HepG2 (cell line): Measurements from ENCODE around the gene NUTF2. TPM values are rescaled to one million over a fixed set of nuclear protein-coding genes. Genes with fewer than 3 reads are reported as not detected.

Experiments
- CBX2 ChIP-seq, 2 experiments: fragments of 200-600 bp in 1 of 2; sonication (generic); formaldehyde crosslinking in 1 of 2; IDR thresholded peaks; 2 replicates each; pipeline versions ENCODE4 v1.7.0 to v1.8.1; 2018 to 2022; ENCODE audit warnings: low read depth in 2 of 2, low read length in 1 of 2, mild to moderate bottlenecking in 1 of 2, missing genetic modification reagents in 1 of 2
- CENPX ChIP-seq: sonication (generic); formaldehyde crosslinking; IDR thresholded peaks from 2 replicates; pipeline ENCODE4 v1.9.0; 2021; ENCODE audit warnings: mild to moderate bottlenecking, missing genetic modification reagents, moderate library complexity
- ETV6 ChIP-seq: sonication (generic); formaldehyde crosslinking; conservative IDR thresholded peaks from 2 replicates; pipeline ENCODE4 v1.4.0; 2020; ENCODE audit warnings: missing genetic modification reagents
- IKZF5 ChIP-seq: IDR thresholded peaks from 2 replicates; pipeline ENCODE4 v1.6.1; 2018; ENCODE audit warnings: missing genetic modification reagents, mild to moderate bottlenecking, missing compliant biosample characterization
- KDM5B ChIP-seq: sonication (generic); formaldehyde crosslinking; IDR thresholded peaks from 2 replicates; pipeline ENCODE4 v1.4.0; 2020; ENCODE audit warnings: missing genetic modification reagents, mild to moderate bottlenecking, borderline replicate concordance
- KLF13 ChIP-seq: sonication (generic); formaldehyde crosslinking; IDR thresholded peaks from 2 replicates; pipeline ENCODE4 v1.4.0; 2020; ENCODE audit warnings: mild to moderate bottlenecking, missing genetic modification reagents
- MTERF4 ChIP-seq: sonication (generic); formaldehyde crosslinking; IDR thresholded peaks from 2 replicates; pipeline ENCODE4 v1.8.0; 2023; ENCODE audit warnings: mild to moderate bottlenecking, missing genetic modification reagents
- POGZ ChIP-seq: sonication (generic); formaldehyde crosslinking; IDR thresholded peaks from 2 replicates; pipeline ENCODE4 v1.4.0; 2020; ENCODE audit warnings: mild to moderate bottlenecking, missing genetic modification reagents
- REL ChIP-seq: sonication (generic); formaldehyde crosslinking; conservative IDR thresholded peaks from 2 replicates; pipeline ENCODE4 v1.8.0; 2022; ENCODE audit warnings: mild to moderate bottlenecking, missing genetic modification reagents, moderate library complexity
- SALL1 ChIP-seq: sonication (generic); formaldehyde crosslinking; IDR thresholded peaks from 2 replicates; pipeline ENCODE4 v1.8.0; 2022; ENCODE audit warnings: mild to moderate bottlenecking, missing genetic modification reagents
- XRCC5 ChIP-seq: fragments of 200-400 bp; formaldehyde crosslinking; optimal IDR thresholded peaks from 2 replicates; pipeline ENCODE3; 2017; ENCODE audit warnings: mild to moderate bottlenecking, low read length
- ZBTB2 ChIP-seq: sonication (generic); formaldehyde crosslinking; IDR thresholded peaks from 2 replicates; pipeline ENCODE4 v1.8.0; 2022; ENCODE audit warnings: low read depth, missing genetic modification reagents
- ZC3H4 ChIP-seq: sonication (generic); formaldehyde crosslinking; IDR thresholded peaks from 2 replicates; pipeline ENCODE4 v1.4.0; 2020; ENCODE audit warnings: missing genetic modification reagents, borderline replicate concordance
- ZNF256 ChIP-seq: sonication (generic); formaldehyde crosslinking; conservative IDR thresholded peaks from 2 replicates; pipeline ENCODE4 v1.4.0; 2020; ENCODE audit warnings: missing genetic modification reagents
- ZNF263 ChIP-seq: sonication (generic); formaldehyde crosslinking; IDR thresholded peaks from 2 replicates; pipeline ENCODE4 v1.4.0; 2020; ENCODE audit warnings: missing genetic modification reagents
- ZNF282 ChIP-seq: fragments of 450-650 bp; IDR thresholded peaks from 2 replicates; pipeline ENCODE4 v1.6.1; 2018; ENCODE audit not compliant: partially characterized antibody
- ZNF501 ChIP-seq: sonication (generic); formaldehyde crosslinking; IDR thresholded peaks from 2 replicates; pipeline ENCODE4 v1.5.1; 2020; ENCODE audit warnings: mild to moderate bottlenecking, moderate library complexity, missing genetic modification reagents
- ZNF558 ChIP-seq: sonication (generic); formaldehyde crosslinking; IDR thresholded peaks from 2 replicates; pipeline ENCODE4 v1.9.0; 2022; ENCODE audit warnings: mild to moderate bottlenecking, missing genetic modification reagents, borderline replicate concordance
- ZNF569 ChIP-seq: sonication (generic); formaldehyde crosslinking; IDR thresholded peaks from 2 replicates; pipeline ENCODE4 v1.5.0; 2020; ENCODE audit warnings: mild to moderate bottlenecking, missing genetic modification reagents, moderate library complexity, borderline replicate concordance
- ZNF597 ChIP-seq: sonication (generic); formaldehyde crosslinking; IDR thresholded peaks from 2 replicates; pipeline ENCODE4 v1.5.0; 2020; ENCODE audit warnings: missing genetic modification reagents
- ZNF615 ChIP-seq: sonication (generic); formaldehyde crosslinking; IDR thresholded peaks from 2 replicates; pipeline ENCODE4 v1.5.0; 2020; ENCODE audit warnings: mild to moderate bottlenecking, missing genetic modification reagents, borderline replicate concordance
- ZNF737 ChIP-seq: sonication (generic); formaldehyde crosslinking; IDR thresholded peaks from 2 replicates; pipeline ENCODE4 v1.5.0; 2020; ENCODE audit warnings: missing genetic modification reagents, mild to moderate bottlenecking, borderline replicate concordance
- ZNF740 ChIP-seq: sonication (generic); formaldehyde crosslinking; IDR thresholded peaks from 2 replicates; pipeline ENCODE4 v1.4.0; 2020; ENCODE audit warnings: missing genetic modification reagents
- ZNF770 ChIP-seq: sonication (generic); formaldehyde crosslinking; IDR thresholded peaks from 2 replicates; pipeline ENCODE4 v1.5.0; 2020; ENCODE audit warnings: mild to moderate bottlenecking, missing genetic modification reagents
- polyA plus RNA-seq, 8 experiments: library from polyadenylated mRNA; depleted of rRNA in 3 of 8; stranded (reverse) in 7 of 8; unstranded in 1 of 8; fragments of >200 nt; fragmentation: Illumina TruSeq in 4 of 8; extraction: Trizol in 4 of 8; gene quantifications; 2 replicates each; pipeline versions ENCODE4 v1.2.1 to v1.2.3, GENCODE V29; 2011 to 2016; ENCODE audit warnings: low read depth in 4 of 8, missing spikeins in 1 of 8, mixed read lengths in 1 of 8; ENCODE audit not compliant: insufficient read depth in 1 of 8
- total RNA-seq, 5 experiments: library from RNA; depleted of rRNA; stranded (reverse); fragments of >200 nt; fragmentation: Illumina TruSeq; extraction: Trizol; gene quantifications; 2 replicates each; pipeline ENCODE4 v1.2.3, GENCODE V29; 2016; ENCODE audit warnings: low read depth in 1 of 5

Gene NUTF2
- total and polyA plus RNA-seq, 2 of the 13 experiments (the other 11 are each of a cell fraction or from before 2014, with no cell fraction given) = 168 to 214 TPM

GRCh38 chr16:67883872-67884261, 37.1 kb downstream of the NUTF2 start (continued):
- TF ChIP-seq ZNF737 (no peak), POGZ (CRISPR knock-in tag) (no peak), CBX2 (IDR thresholded peaks at IDR 0.05; ENCODE audit: low read depth, low read length) (no peak), CBX2 (CRISPR knock-in tag; IDR thresholded peaks at IDR 0.05; ENCODE audit: low read depth) (no peak), ZNF615 (CRISPR knock-in tag) (no peak), KDM5B (peak; percentile 44; the same call in 1 of the 2 replicates), ZNF770 (CRISPR knock-in tag) (no peak), ZNF256 (CRISPR knock-in tag) (no peak), ZBTB2 (no peak), ZNF740 (CRISPR knock-in tag) (peak; percentile 99), ZNF569 (CRISPR knock-in tag) (no peak), ETV6 (CRISPR knock-in tag) (no peak), ZNF282 (no peak), ZC3H4 (CRISPR knock-in tag) (no peak), CENPX (CRISPR knock-in tag) (no peak), ZNF501 (CRISPR knock-in tag) (peak; percentile 54), ZNF558 (CRISPR knock-in tag) (no peak), ZNF597 (CRISPR knock-in tag) (no peak), REL (CRISPR knock-in tag) (no peak), KLF13 (CRISPR knock-in tag) (no peak), MTERF4 (CRISPR knock-in tag) (peak; percentile 46; the same call in 1 of the 2 replicates), ZNF263 (CRISPR knock-in tag) (peak; percentile 73), XRCC5 (peak; percentile 86), SALL1 (CRISPR knock-in tag) (peak; percentile 62; the same call in 1 of the 2 replicates), IKZF5 (CRISPR knock-in tag) (peak; percentile 30; the same call in 1 of the 2 replicates)
